K562 (cell line): ENCODE measurements around the gene OSBPL7. TPM values are rescaled to one million over a fixed set of nuclear protein-coding genes. Genes with fewer than 3 reads are reported as not detected.

ENCODE experiments used
- CBX8 ChIP-seq: fragments of 200-600 bp; sonication (generic); IDR thresholded peaks from 2 replicates; pipeline ENCODE4 v1.6.1; 2012; ENCODE audit warnings: borderline replicate concordance, mixed run types, low read depth, mild to moderate bottlenecking, moderate library complexity, mixed read lengths, low read length, control low read depth, inconsistent platforms; ENCODE audit not compliant: poor library complexity, severe bottlenecking; ENCODE audit errors: extremely low read depth
- CREM ChIP-seq: IDR thresholded peaks from 2 replicates; pipeline ENCODE4 v1.6.1; 2014; ENCODE audit warnings: antibody characterized with exemption, low read depth
- MEIS2 ChIP-seq: fragments of 450-650 bp; IDR thresholded peaks from 2 replicates; pipeline ENCODE4 v1.6.1; 2014; ENCODE audit warnings: mild to moderate bottlenecking; ENCODE audit not compliant: partially characterized antibody
- RB1 ChIP-seq: fragments of 450-650 bp; IDR thresholded peaks from 2 replicates; pipeline ENCODE4 v1.6.1; 2017; ENCODE audit warnings: low read depth, mild to moderate bottlenecking
- ZKSCAN3 ChIP-seq: fragments of 250-450 bp; sonication (Bioruptor Pico); IDR thresholded peaks from 2 replicates; pipeline ENCODE4 v1.4.0; 2020
- ZNF436 ChIP-seq: fragments of 250-450, 450-650 bp; sonication (Bioruptor Pico); formaldehyde crosslinking; IDR thresholded peaks from 2 replicates; pipeline ENCODE4 v1.7.0; 2020; ENCODE audit warnings: mild to moderate bottlenecking
- polyA plus RNA-seq, 8 experiments: library from polyadenylated mRNA; depleted of rRNA in 4 of 8; stranded (reverse) in 5 of 8; unstranded in 3 of 8; fragments of >200 nt; fragmentation: Nextera tagmentation in 2 of 8; fragmentation: Illumina TruSeq in 1 of 8; extraction: Ambion mirVana in 2 of 8; extraction: Trizol in 1 of 8; gene quantifications; 2 replicates each; pipeline versions ENCODE4 v1.2.1 to v1.2.3, GENCODE V29; 2011 to 2014; ENCODE audit warnings: inconsistent platforms in 1 of 8, missing spikeins in 1 of 8
- total RNA-seq, 7 experiments: library from RNA; depleted of rRNA in 6 of 7; stranded (reverse); fragments of >200 nt in 6 of 7; fragmentation: Illumina TruSeq in 2 of 7; extraction: Trizol in 2 of 7; gene quantifications; 2 replicates each; pipeline versions ENCODE4 v1.2.1 to v1.2.3, GENCODE V29; 2011 to 2021; ENCODE audit warnings: low replicate concordance in 1 of 7
- TF ChIP-seq, protein P1 (sequence below): sonication (generic); formaldehyde crosslinking; IDR thresholded peaks from 2 replicates; pipeline ENCODE4 v1.8.0; 2022; ENCODE audit warnings: missing genetic modification reagents, mild to moderate bottlenecking, borderline replicate concordance
- TF ChIP-seq, protein P2 (sequence below): fragments of 450-650 bp; IDR thresholded peaks from 2 replicates; pipeline ENCODE4 v1.6.1; 2016; ENCODE audit warnings: mild to moderate bottlenecking, moderate library complexity
- TF ChIP-seq, protein P3 (sequence below): IDR thresholded peaks from 3 replicates; pipeline ENCODE4 v1.6.1; 2011; ENCODE audit warnings: borderline replicate concordance, mild to moderate bottlenecking, moderate library complexity; ENCODE audit not compliant: insufficient read length; ENCODE audit errors: extremely low read depth

OSBPL7 gene
- total and polyA plus RNA-seq, 9 of the 15 experiments (the other 6 are each of a cell fraction or from before 2014, with no cell fraction given) = 0.32 to 11.9 (median 5.8) TPM

DNA sequence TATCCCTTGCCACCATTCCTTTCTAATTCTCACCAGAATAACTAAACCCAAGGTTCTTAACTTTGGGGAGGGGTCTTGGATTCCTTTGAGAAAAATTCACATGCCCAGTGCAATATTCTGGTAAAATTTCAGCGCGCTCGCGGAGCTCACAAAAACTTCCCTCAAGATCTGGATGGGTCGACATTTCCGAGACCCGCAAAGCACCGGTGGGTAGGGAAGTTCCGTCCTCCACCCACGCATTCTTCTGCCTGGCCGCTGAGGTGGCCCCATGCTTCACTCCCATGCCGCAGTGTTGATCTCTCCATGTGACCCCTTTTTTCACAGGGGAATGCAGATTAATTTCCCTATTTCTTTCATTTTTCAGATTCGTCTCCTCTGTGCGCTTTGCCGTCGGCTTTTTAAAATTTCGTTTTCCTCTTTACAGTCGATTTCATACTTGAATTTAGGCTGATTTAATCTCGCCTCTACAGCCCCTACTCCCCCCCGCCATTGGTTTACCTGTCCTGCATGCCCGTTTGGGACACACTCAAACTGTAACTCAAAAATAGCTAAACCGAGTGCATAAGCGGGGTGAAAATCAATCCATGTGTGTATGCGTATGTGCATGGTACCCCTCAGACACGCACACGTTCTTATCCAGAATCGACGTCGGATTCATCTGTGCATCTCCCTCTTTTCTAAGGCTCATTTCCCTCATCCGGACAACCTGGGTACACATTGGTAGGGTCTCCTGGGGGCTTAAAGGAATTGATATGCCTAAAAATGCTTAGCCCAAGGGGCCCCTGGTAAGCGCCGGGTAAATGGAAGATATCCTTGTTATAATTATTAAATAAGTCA is 30.7 kb upstream of the OSBPL7 start (continued):
- peak; percentile 85 for TF ChIP-seq CBX8
- no peak for TF ChIP-seq MEIS2
- TF ChIP-seq RB1 = no peak
- no peak for TF ChIP-seq ZNF436 (CRISPR knock-in tag)
- no peak for TF ChIP-seq ZKSCAN3
- TF ChIP-seq, protein P1, sequence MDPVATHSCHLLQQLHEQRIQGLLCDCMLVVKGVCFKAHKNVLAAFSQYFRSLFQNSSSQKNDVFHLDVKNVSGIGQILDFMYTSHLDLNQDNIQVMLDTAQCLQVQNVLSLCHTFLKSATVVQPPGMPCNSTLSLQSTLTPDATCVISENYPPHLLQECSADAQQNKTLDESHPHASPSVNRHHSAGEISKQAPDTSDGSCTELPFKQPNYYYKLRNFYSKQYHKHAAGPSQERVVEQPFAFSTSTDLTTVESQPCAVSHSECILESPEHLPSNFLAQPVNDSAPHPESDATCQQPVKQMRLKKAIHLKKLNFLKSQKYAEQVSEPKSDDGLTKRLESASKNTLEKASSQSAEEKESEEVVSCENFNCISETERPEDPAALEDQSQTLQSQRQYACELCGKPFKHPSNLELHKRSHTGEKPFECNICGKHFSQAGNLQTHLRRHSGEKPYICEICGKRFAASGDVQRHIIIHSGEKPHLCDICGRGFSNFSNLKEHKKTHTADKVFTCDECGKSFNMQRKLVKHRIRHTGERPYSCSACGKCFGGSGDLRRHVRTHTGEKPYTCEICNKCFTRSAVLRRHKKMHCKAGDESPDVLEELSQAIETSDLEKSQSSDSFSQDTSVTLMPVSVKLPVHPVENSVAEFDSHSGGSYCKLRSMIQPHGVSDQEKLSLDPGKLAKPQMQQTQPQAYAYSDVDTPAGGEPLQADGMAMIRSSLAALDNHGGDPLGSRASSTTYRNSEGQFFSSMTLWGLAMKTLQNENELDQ (CRISPR knock-in tag) = no peak
- TF ChIP-seq, protein P2, sequence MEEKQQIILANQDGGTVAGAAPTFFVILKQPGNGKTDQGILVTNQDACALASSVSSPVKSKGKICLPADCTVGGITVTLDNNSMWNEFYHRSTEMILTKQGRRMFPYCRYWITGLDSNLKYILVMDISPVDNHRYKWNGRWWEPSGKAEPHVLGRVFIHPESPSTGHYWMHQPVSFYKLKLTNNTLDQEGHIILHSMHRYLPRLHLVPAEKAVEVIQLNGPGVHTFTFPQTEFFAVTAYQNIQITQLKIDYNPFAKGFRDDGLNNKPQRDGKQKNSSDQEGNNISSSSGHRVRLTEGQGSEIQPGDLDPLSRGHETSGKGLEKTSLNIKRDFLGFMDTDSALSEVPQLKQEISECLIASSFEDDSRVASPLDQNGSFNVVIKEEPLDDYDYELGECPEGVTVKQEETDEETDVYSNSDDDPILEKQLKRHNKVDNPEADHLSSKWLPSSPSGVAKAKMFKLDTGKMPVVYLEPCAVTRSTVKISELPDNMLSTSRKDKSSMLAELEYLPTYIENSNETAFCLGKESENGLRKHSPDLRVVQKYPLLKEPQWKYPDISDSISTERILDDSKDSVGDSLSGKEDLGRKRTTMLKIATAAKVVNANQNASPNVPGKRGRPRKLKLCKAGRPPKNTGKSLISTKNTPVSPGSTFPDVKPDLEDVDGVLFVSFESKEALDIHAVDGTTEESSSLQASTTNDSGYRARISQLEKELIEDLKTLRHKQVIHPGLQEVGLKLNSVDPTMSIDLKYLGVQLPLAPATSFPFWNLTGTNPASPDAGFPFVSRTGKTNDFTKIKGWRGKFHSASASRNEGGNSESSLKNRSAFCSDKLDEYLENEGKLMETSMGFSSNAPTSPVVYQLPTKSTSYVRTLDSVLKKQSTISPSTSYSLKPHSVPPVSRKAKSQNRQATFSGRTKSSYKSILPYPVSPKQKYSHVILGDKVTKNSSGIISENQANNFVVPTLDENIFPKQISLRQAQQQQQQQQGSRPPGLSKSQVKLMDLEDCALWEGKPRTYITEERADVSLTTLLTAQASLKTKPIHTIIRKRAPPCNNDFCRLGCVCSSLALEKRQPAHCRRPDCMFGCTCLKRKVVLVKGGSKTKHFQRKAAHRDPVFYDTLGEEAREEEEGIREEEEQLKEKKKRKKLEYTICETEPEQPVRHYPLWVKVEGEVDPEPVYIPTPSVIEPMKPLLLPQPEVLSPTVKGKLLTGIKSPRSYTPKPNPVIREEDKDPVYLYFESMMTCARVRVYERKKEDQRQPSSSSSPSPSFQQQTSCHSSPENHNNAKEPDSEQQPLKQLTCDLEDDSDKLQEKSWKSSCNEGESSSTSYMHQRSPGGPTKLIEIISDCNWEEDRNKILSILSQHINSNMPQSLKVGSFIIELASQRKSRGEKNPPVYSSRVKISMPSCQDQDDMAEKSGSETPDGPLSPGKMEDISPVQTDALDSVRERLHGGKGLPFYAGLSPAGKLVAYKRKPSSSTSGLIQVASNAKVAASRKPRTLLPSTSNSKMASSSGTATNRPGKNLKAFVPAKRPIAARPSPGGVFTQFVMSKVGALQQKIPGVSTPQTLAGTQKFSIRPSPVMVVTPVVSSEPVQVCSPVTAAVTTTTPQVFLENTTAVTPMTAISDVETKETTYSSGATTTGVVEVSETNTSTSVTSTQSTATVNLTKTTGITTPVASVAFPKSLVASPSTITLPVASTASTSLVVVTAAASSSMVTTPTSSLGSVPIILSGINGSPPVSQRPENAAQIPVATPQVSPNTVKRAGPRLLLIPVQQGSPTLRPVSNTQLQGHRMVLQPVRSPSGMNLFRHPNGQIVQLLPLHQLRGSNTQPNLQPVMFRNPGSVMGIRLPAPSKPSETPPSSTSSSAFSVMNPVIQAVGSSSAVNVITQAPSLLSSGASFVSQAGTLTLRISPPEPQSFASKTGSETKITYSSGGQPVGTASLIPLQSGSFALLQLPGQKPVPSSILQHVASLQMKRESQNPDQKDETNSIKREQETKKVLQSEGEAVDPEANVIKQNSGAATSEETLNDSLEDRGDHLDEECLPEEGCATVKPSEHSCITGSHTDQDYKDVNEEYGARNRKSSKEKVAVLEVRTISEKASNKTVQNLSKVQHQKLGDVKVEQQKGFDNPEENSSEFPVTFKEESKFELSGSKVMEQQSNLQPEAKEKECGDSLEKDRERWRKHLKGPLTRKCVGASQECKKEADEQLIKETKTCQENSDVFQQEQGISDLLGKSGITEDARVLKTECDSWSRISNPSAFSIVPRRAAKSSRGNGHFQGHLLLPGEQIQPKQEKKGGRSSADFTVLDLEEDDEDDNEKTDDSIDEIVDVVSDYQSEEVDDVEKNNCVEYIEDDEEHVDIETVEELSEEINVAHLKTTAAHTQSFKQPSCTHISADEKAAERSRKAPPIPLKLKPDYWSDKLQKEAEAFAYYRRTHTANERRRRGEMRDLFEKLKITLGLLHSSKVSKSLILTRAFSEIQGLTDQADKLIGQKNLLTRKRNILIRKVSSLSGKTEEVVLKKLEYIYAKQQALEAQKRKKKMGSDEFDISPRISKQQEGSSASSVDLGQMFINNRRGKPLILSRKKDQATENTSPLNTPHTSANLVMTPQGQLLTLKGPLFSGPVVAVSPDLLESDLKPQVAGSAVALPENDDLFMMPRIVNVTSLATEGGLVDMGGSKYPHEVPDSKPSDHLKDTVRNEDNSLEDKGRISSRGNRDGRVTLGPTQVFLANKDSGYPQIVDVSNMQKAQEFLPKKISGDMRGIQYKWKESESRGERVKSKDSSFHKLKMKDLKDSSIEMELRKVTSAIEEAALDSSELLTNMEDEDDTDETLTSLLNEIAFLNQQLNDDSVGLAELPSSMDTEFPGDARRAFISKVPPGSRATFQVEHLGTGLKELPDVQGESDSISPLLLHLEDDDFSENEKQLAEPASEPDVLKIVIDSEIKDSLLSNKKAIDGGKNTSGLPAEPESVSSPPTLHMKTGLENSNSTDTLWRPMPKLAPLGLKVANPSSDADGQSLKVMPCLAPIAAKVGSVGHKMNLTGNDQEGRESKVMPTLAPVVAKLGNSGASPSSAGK = peak; percentile 69
- TF ChIP-seq, protein P3, sequence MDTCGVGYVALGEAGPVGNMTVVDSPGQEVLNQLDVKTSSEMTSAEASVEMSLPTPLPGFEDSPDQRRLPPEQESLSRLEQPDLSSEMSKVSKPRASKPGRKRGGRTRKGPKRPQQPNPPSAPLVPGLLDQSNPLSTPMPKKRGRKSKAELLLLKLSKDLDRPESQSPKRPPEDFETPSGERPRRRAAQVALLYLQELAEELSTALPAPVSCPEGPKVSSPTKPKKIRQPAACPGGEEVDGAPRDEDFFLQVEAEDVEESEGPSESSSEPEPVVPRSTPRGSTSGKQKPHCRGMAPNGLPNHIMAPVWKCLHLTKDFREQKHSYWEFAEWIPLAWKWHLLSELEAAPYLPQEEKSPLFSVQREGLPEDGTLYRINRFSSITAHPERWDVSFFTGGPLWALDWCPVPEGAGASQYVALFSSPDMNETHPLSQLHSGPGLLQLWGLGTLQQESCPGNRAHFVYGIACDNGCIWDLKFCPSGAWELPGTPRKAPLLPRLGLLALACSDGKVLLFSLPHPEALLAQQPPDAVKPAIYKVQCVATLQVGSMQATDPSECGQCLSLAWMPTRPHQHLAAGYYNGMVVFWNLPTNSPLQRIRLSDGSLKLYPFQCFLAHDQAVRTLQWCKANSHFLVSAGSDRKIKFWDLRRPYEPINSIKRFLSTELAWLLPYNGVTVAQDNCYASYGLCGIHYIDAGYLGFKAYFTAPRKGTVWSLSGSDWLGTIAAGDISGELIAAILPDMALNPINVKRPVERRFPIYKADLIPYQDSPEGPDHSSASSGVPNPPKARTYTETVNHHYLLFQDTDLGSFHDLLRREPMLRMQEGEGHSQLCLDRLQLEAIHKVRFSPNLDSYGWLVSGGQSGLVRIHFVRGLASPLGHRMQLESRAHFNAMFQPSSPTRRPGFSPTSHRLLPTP = no peak
- TF ChIP-seq CREM = no peak
